ENCODE data around the gene FAAP100. TPM values are rescaled to one million over a fixed set of nuclear protein-coding genes. Genes with fewer than 3 reads are reported as not detected.

FAAP100 gene
- total RNA-seq, 1 experiment from 2014 or later: 34.0 TPM

- ChIA-PET POLR2A (ENCODE audit: unreplicated experiment) (interaction anchor here (0.6 to 0.7 kb wide), 5 partner anchors 40 to 203 kb away, joined by 3 to 27 read pairs (median 6); no protein-coding TSS in a partner anchor), CTCF (interaction anchor here (0.6 kb wide), 1 partner anchor 163 kb away, joined by 4 read pairs; no protein-coding TSS in a partner anchor)
- H4K20me1 ChIP-seq (ENCODE audit: insufficient read depth): peaks cover 41% of the 10 kb centered on the region
- no TSS peak for BruUV-seq (replicated peaks)
- peaks cover 16% of the 10 kb centered on the region for H3K4me1 ChIP-seq (replicated peaks; ENCODE audit: insufficient read depth)
- intact Hi-C loops (cut with micrococcal nuclease; ENCODE audit: unreplicated experiment): no loop called here
- H3K27ac ChIP-seq: peak within 1 kb of the TSS; percentile 96
- peak within 1 kb of the TSS; percentile 99 for H3K4me2 ChIP-seq
- peaks cover 32% of the 10 kb centered on the region for H3K36me3 ChIP-seq (ENCODE audit: low read depth)
- no peaks in the 10 kb centered on the region for H3K9me3 ChIP-seq (ENCODE audit: insufficient read depth, low read depth)
- peak within 1 kb of the TSS; percentile 81 for H3K4me3 ChIP-seq
- peaks cover 68% of the 10 kb centered on the region for H3F3A ChIP-seq (ENCODE audit: insufficient read depth, low read depth)
- no peak for TF ChIP-seq CTCF (conservative IDR thresholded peaks at IDR 0.05)
- TF ChIP-seq EZH2 (IDR thresholded peaks at IDR 0.05; ENCODE audit: low read depth): no peak
- DNase-seq: peak; percentile 69 to 94
- H3K27me3 ChIP-seq (ENCODE audit: insufficient read depth, low read depth): no peaks in the 10 kb centered on the region
- no peak within 1 kb of the TSS for H2AFZ ChIP-seq
- H3K79me2 ChIP-seq (ENCODE audit: low read depth): peaks cover 67% of the 10 kb centered on the region
- no peaks in the 10 kb centered on the region for H3K9me2 ChIP-seq (ENCODE audit: insufficient read depth)
These were observed 39.4 kb downstream of the FAAP100 start, which contains the start of gene ACTG1 for GRCh38 chr17:81512562-81513371. TSS of gene ACTG1 (minus strand) at chr17:81512799. CDS start at chr17:81512354, 445 bp downstream.

- no peaks in the 10 kb centered on the region for H3K9me3 ChIP-seq (ENCODE audit: insufficient read depth, low read depth)
- ChIA-PET CTCF (no interaction called here), POLR2A (ENCODE audit: unreplicated experiment) (interaction anchor here (0.6 to 0.7 kb wide), 4 partner anchors 40 to 259 kb away, joined by 5 to 9 read pairs (median 6); no protein-coding TSS in a partner anchor)
- H3K27ac ChIP-seq: peak overlapping the region; percentile 59
- H3F3A ChIP-seq (ENCODE audit: insufficient read depth, low read depth): peaks cover 71% of the 10 kb centered on the region
- H3K4me3 ChIP-seq: peak overlapping the region; percentile 81
- peaks cover 32% of the 10 kb centered on the region for H3K36me3 ChIP-seq (ENCODE audit: low read depth)
- H4K20me1 ChIP-seq (ENCODE audit: insufficient read depth): peaks cover 41% of the 10 kb centered on the region
- peaks cover 16% of the 10 kb centered on the region for H3K4me1 ChIP-seq (replicated peaks; ENCODE audit: insufficient read depth)
- intact Hi-C loops (cut with micrococcal nuclease; ENCODE audit: unreplicated experiment): no loop called here
- no peak overlapping the region for H2AFZ ChIP-seq
- H3K79me2 ChIP-seq (ENCODE audit: low read depth): peaks cover 67% of the 10 kb centered on the region
- no peak for DNase-seq
- H3K9me2 ChIP-seq (ENCODE audit: insufficient read depth): no peaks in the 10 kb centered on the region
- H3K4me2 ChIP-seq: peak overlapping the region; percentile 99
- BruUV-seq (replicated peaks): TSS peak; percentile 59
- TF ChIP-seq EZH2 (IDR thresholded peaks at IDR 0.05; ENCODE audit: low read depth) (no peak), CTCF (conservative IDR thresholded peaks at IDR 0.05) (no peak)
- H3K27me3 ChIP-seq (ENCODE audit: insufficient read depth, low read depth): no peaks in the 10 kb centered on the region
These were observed 40.2 kb downstream of the FAAP100 start for GRCh38 chr17:81511804-81512561.

GRCh38 chr17:81511554-81511803, 40.7 kb downstream of the FAAP100 start:
- peak overlapping the region; percentile 59 for H3K27ac ChIP-seq
- TF ChIP-seq EZH2 (IDR thresholded peaks at IDR 0.05; ENCODE audit: low read depth): no peak
- no peak for TF ChIP-seq CTCF (conservative IDR thresholded peaks at IDR 0.05)
- peaks cover 32% of the 10 kb centered on the region for H3K36me3 ChIP-seq (ENCODE audit: low read depth)
- H3K9me3 ChIP-seq (ENCODE audit: insufficient read depth, low read depth): no peaks in the 10 kb centered on the region
- POLR2A ChIA-PET (ENCODE audit: unreplicated experiment): interaction anchor here (0.6 kb wide), 2 partner anchors 116 to 511 kb away, joined by 4 read pairs; partner anchors contain the start of genes BAHCC1, CENPX and LRRC45
- no peaks in the 10 kb centered on the region for H3K27me3 ChIP-seq (ENCODE audit: insufficient read depth, low read depth)
- peaks cover 12% of the 10 kb centered on the region for H3K4me1 ChIP-seq (replicated peaks; ENCODE audit: insufficient read depth)
- H3K9me2 ChIP-seq (ENCODE audit: insufficient read depth): no peaks in the 10 kb centered on the region
- CTCF ChIA-PET: no interaction called here
- H3K4me2 ChIP-seq: peak overlapping the region; percentile 99
- intact Hi-C loops (cut with micrococcal nuclease; ENCODE audit: unreplicated experiment): no loop called here
- no peak for DNase-seq
- H2AFZ ChIP-seq: no peak overlapping the region
- H3F3A ChIP-seq (ENCODE audit: insufficient read depth, low read depth): peaks cover 68% of the 10 kb centered on the region
- peaks cover 41% of the 10 kb centered on the region for H4K20me1 ChIP-seq (ENCODE audit: insufficient read depth)
- H3K79me2 ChIP-seq (ENCODE audit: low read depth): peaks cover 63% of the 10 kb centered on the region
- BruUV-seq (replicated peaks): no TSS peak
- peak overlapping the region; percentile 81 for H3K4me3 ChIP-seq
